ENCODE results near the gene FAM53B.

The FAM53B gene

DNA sequence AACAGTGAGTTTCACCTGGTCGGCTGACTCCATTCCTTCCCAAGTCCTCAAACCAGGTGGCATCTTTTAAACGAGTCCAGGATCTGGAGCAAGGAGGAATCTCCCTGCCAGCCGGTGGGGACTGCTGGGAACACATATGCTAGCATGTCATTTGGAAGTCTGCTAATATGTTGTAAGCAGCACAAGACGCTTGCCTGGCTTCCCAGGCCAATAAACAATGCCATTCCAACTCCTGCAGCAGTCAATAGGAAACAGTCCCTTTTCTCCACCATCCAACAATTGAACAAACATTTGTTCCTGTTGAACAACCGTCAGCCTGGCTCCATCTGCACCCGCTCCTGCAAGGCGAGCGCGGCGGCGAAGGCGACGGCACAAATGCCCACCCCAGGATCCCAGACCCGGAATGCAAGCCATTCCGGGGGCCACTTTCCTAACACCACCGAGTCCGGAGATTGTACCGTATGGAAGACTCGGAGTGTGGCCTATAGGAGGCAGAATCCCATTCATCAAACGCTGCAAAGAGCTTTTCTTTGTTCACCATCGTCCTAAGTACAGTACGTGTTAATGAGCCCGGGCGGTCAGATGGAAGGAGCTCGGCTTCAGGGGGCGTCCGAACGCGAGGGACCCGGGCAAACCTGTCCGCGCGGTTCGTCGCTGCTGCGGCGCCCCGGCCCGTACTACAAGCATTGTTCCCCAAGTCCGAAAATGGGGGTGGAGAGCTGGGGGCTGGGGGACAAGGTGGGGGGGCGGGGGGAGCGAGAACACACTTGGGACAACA lies 1.6 kb downstream of the FAM53B start:
- DNase-seq (ENCODE audit: low read depth in 2 of 2, low spot score in 1 of 2): no peak

DNA sequence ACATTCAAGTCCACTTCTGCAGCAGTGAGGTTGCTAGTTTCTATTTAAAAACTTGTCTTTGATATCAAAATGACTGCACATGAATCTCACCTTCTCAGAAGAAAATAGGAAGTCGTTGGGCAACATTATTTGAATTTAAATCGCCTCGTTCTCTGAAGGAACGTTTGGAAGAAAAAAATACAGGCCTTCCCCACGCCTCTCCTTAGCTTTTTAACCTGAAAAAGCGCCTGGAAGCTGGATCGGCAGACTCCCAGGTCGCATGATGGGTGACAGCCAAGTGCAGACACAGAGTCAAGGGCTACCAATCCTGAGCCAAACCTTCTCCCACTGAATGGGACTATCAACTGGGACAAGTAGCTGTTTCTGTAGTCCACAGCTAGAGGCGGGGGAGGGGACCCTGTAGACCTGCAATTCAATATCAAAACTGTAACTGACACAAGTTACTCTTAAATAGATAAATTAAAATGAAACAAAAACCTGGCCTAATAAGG lies 2.2 kb downstream of the FAM53B start:
- DNase-seq (ENCODE audit: low read depth in 2 of 2, low spot score in 1 of 2): no peak

DNA sequence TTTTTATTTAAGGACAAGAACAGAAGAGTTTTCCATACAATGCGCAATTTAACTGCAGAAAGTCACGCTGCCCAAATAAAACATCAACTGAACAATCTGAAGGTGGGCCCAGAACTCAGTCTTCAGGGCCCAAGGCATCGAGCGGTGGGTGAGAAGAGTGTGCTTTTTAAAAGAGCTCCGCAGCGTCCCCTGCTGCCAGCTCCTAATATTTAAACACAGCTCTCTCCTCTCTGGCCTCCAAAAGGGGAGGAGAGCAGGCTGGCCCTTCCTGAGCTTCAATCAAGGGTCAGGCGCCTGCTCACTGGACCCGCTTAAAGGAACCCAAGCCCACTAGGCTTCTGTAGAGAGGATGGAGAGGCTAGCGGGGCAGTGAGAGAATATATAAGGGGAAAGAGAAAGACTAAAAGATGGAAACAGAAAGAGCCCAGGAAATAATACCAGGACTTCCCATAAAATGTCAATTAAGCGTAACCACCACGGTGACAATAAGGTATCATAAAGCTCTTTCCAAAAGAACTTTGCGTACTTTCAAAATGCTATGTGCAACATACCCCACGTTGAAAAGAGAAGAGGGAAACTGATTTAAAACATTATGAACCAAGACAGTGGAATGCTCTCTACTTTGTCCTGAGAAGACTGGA lies 2.8 kb downstream of the FAM53B start:
- DNase-seq (ENCODE audit: low read depth in 2 of 2, low spot score in 1 of 2): peak; percentile 48 to 60

DNA sequence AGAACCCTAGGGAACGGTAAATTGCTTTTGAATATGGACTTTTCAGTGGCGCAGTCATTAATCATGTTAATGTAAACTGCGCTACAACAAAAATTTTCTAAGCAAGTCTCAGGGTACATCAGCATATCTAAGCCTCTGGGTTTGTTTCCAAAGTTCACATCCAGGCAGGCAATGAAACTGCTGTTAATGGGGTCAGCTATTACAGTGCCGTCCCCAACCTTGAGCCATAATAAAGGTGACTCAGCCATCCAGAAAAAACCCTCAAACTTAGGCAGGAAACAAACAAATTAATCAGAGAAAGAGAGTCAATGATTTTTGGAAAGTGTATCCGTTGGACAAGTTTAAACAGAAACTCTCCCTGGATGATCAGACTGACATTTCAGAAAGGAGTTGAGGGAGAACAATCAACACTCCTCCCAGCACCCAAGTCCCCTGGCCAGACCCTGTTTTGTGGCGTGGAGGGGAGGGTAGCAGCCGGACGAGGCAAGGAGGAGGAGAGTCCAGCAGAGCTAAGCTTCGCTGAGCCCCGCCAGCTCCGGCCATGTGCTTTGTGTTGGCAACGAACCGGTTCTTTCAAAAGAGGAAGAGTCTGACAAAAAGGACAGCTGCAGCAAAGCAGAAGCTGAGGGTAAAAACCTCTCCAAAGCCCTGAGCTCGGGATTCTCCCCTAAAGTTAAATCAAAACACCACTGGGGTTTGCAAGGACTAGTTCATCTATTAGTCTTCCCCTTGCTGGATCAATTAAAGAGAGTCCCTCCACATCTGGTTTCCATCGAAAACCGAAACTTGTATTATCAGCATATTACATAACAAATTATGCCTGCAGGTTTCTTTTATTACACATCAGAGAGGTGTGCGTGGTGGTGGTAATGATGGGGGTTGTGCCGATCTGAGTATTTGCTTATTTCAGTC lies 3.6 kb downstream of the FAM53B start:
- no peak for DNase-seq (ENCODE audit: low read depth in 2 of 2, low spot score in 1 of 2)

DNA sequence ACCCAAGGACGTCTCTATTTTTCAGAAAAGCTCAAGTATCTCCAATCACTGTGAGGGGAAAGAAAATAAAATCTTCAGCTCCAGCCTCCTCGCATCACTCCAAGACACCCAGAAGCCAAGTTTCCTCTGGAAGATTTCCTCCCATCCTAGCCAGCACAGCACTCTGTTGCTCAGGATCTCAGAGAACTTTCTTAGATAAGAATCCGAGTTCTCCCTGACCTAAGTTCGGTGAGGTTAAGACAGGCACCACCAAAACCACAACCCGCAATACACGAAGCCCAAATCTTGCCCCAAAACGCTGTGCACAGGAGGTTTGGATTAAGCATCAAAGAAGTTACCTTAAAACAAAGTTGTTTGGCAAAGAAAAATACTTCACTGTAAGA lies 4.2 kb downstream of the FAM53B start:
- DNase-seq (ENCODE audit: low read depth in 2 of 2, low spot score in 1 of 2): no peak

DNA sequence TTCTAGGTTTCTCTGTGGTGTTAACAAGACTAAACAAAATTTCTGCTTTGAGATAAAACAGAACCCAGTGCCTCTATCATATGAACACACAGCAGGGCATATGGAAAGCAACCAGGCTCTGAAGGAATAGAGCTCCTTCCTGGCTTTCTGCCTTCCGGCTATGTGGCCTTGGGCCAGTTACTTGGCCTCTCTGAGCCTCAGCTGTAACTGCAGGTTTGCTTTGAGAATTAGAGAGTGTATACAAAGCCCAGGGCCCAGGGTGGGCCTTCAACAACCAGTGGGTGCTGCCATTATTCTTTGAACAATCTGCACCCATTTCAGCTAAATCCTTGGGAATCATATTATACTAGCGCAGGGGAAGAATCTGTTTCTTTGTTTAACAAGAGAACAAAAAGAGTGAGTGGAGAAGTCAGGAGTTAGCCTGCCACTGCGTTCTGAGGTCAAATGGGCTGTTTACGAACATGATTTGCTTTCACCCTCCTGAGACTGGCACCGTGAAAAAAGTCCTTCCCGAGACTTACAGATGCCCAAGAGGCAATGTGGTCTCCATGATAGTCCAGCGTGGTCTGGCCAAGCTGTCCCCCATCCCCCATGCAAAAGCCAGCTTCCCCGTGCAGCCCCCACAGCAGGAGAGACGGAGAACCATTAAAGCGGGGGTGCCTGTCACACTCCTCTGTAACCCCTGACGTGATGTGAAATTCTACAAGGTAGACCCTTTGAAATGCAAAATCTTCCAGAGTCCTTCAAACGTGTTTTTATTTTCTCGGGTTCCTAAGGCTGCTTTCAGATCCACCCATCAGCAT lies 4.9 kb downstream of the FAM53B start:
- DNase-seq (ENCODE audit: low read depth in 2 of 2, low spot score in 1 of 2): no peak

DNA sequence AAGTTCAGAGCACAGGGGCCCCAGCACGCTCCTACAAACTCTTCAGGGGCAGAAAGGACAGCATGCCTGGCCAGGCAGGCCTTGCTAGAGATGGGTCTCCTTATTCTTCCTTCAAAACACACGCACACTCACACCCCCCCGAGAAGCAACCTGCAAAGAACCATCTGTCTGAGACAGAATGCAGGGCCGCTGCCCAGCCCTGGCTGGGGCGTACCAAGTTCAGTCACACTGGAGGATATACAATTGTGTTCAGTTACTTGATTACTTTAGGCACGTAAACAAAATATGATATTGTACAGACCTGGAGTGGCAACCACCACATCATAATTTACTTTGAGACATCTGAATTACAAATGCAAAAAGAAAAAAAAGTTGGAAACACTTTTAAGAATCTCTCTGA lies 5.7 kb downstream of the FAM53B start:
- DNase-seq (ENCODE audit: low read depth in 2 of 2, low spot score in 1 of 2): no peak

DNA sequence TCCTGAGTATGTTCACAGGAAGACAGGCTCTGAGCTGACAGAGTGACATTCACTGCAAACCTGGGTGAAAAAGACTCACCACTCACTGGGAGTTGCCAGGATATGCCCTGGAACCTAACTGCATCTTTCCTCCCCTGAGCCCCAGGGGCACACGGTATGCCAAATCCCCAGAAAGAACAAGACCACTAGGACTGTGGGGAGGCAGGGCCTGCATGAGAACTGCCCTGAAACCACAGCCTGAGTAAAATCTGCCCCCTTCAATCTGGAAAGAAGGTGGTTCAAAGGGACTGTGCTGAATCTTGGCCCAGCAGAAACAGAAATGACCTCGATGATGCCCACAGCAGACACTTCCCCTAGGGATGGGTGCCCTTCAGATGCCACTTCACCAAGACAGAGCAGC lies 6.5 kb downstream of the FAM53B start:
- no peak for DNase-seq (ENCODE audit: low read depth in 2 of 2, low spot score in 1 of 2)

DNA sequence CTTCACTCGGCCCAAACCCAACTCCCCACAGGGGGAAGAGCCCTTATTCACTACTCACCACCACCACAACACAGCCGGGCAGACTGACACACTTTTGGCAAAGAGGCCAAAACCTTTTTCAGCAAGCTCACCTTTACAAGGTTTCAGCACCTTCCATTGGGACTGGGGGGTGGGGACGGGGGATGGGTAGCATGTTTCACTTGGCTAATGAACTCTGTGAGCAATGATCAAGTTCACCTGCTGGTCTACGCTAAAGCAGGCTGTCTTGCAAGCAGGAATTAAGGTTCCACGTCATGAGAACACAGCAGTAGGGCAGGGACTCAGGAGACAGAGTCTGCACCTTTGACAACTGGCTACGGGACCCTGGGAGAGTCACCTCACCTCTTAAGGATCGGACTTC lies 7.0 kb downstream of the FAM53B start:
- no peak for DNase-seq (ENCODE audit: low read depth in 2 of 2, low spot score in 1 of 2)

DNA sequence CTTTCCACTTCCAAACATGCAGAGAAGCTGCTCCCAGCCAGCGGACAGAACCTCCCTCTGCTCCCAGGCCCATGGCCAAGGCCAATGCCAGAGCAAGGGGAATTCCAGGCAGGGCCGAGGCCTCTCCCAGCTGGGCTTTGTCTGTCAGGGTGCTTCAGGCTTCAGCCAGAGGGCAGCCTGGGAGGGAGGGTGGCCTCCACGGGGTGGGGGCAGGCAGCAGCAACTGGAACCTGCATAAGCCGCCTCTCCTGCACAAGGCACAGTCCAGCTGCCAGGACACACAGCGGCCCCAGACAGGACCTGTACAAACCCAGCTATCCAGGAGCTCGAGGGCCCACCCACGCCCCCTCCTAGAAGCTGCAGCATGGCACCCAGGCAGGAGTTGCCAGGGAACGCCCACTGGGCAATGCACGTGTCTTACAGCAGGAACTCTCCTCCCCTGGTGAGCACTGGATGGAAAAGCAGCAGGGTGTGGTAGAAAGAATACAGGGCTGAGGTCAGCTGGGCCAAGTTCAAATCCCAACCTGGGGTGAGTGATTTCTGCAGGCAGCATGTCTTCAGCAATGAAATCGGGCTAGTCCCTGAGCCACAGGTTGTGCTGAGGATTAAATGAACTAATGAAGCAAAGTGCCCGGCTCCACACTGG lies 7.6 kb downstream of the FAM53B start:
- no peak for DNase-seq (ENCODE audit: low read depth in 2 of 2, low spot score in 1 of 2)

DNA sequence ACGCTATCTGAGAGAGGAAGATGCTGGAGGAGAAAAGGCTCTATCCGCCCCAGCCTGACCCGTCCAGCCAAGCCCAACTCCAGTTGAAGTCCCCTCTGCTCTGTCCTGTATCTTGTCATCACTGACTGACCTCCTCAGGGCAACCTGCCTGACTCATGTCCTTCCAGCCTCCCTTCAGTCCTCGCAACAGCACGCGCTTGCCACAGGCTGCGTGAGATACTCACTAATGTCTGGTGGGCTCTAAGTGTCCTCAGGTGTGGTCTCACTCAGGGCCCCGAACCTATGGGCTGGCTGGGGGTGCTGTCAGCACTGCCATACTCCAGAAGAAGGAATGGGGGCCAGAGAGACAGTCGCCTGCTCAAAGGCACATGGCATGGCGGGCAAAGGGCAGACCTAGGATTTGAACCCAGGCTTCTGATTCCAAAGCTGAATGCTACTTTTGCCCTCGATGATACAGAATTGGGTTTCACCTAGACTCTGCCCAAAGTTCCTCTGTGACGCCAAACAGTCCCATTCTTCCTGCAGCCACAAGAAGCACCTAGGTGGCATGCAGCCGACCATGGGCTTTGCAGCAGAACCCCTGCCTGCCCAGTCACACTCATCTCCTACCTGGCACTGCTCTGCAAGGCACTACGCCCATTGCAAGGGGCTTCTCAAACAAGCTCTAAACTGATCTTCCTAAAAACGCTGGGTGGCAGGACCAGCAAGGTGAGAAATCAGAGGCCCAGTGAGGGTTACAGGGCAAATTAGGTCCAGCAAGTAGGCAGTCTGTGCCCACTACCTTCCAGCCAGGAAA lies 8.5 kb downstream of the FAM53B start:
- DNase-seq (ENCODE audit: low read depth in 2 of 2, low spot score in 1 of 2): no peak

DNA sequence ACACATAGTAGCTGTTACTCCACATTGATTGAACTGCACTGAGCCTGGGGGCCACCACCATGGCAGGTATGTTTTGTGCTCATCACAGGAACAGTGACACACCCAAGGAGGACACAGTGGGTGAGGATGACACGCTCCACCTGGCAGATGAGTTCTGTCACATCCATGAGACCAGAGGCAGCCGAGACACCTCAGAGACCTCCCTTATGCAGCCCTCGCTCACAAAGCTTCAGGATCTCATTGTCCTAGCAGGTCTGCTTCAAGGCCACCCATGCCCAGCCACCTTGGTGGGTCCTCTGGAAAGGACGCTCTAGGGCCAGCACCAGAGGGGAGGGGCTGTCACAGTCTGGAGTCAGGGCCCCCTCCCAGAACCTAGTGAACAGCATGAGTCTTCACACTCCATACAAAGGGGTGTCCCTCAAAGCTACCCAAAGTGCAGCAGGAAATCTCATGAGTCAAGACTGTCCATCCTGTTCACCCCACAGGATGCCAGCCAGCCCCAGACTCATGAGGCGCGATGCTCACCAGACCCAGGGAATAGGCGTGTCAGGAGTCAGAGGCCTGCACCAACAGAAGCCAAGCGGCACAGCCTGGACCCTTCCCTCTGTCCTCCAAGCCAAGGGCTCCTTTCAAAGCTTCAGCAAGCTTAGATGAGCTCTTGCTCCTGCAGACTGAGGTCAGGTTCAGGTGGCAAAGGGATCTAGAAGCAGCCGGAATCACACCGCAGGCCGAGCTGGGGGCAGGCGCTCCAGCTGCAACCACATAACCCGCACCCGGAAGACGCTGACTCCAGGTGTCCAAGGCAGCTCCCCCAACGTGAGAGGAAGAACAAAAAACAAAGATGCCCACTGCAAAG lies 9.6 kb downstream of the FAM53B start:
- DNase-seq (ENCODE audit: low read depth in 2 of 2, low spot score in 1 of 2): no peak

DNA sequence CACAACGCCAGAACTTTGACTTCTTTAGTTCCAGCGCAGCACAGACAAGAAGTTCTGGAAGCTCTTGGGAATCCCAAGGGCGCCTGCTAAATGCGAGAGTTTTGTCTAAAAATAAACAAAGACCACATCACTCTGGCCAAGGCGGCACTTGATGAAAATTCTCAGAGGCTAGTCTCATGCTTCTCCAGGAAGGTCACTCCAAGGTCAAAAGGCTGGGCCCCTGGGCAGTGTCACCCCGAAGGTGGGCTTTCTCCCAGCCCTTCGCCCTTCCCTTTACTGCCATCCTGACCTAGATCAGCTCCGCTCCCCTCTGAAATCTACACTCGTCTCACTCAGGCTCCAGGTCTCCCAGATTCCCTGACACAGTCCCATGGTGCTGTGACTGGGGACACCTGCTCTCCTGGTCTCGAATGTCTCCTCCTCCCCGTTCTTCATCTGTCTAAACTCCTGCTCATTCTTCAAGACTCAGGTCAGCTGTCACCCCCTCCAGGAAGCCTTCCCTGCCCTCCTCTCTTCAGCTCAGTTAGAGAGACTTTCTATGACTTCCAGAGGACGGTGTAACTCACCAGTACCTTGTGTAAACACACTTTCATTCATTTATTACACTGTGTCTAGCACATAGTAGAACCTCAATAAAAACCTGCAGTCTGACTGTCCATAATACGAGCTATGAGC lies 10.5 kb downstream of the FAM53B start:
- no peak for DNase-seq (ENCODE audit: low read depth in 2 of 2, low spot score in 1 of 2)

DNA sequence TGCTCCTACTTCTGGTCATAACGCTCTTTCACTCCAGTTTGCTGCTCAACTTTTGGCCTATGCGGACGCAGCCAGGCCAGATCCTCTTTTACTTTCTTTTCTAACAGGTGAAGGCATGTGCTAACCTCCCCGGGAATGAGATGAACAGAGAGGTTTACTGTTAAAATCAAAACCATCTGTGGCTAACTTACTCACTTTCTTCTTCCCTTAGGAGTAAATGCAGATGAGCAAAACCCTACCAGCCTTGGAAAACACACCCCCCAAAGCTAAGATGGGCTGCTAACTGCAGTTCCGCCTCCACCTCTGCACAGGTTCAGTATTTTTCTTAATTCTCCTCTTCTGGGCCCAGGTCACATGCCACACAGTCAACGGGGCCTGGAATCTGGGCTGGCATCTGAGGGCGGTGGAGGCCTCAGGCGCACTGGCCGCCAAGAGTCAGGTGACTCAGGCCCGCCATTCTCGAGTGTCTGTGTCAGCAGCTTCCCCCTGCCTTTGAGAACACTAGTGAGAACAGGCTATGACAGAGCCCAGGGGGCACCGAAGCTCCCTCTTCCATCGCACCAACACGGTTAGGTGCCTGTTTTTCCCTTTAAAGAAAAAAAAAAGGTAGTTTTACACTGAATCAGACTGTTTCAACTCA lies 11.1 kb downstream of the FAM53B start:
- no peak for DNase-seq (ENCODE audit: low read depth in 2 of 2, low spot score in 1 of 2)

DNA sequence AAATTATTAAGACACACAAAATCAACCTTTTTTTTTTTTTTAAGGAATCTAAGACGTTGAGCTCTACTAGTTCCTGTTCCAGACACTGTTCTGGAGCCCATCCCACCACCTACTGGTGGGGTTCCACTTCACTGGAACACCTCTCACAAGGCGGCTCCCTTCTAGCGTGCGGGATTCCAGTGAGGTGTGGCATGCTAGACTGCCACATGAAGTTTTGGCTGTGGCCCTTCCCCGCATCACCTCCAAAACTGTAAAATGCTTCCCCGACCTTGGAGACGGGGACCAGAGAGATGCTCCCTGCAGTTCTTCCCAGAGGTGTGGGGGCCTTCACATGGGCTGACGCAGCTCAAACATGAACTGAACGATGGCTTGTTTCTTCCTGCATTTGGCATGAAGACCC lies 12.6 kb downstream of the FAM53B start:
- no peak for DNase-seq (ENCODE audit: low read depth in 2 of 2, low spot score in 1 of 2)

DNA sequence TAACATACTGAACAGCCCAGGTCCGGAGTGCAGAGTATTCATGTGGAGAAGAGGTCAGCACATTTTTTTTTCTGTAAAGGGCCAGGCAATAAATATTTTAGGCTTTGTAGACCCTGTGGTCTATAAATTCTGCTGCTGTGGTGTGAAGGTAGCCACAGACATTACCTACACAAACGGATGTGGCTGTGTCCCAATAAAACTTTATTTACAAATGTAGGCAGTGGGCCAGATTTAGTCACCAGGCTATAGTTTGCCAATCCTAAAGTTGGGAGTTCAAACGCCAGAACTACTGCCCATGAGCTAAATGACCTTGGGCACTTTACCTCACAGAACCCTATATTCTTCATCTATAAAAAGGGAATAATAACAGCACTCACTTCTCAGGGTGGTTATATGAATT lies 13.4 kb downstream of the FAM53B start:
- DNase-seq (ENCODE audit: low read depth in 2 of 2, low spot score in 1 of 2): no peak

DNA sequence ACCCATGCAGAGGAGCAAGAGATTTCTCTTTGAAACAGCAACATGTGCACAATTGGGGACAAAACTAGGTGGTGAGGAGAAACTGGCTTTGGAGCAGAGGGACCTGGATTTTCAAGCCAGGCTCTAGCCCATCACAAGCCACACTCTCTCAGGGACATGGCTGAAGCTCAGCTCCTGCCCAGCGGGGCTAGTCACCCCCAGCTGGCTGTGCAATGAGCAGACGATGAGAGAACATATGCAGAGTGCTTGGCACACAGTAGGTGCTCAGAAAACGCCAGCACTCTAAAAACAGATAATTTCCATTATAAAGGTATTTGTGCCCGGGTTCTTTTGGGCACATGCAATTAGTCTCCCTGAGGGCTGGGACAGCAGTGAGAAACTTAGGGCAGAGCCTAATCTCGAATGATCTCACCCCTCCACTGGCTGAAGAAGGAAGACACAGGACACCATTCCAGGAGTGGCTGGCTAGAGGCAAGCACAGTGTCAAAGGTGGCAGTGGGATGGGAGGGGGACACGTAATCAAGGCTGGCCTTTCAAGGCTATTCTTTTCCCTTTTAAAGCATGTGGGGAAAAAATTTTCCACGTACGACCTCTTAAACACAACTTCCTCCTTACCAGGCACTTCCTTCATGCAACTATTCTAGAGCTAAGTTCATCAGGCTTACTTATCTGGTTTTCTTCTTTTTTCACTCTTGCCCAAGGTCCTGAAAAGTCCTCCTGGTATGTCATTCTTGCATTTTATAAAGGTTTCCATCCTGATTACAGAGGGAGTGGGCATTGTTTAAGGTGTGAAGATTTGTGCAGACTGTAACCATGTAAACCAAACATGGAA lies 15.1 kb downstream of the FAM53B start:
- no peak for DNase-seq (ENCODE audit: low read depth in 2 of 2, low spot score in 1 of 2)
